ENCODE results near the gene ADAM10.

Gene ADAM10

GRCh38 chr15:58702233-58702632 is 47.3 kb downstream of the ADAM10 start:
- Histone ChIP-seq H3K27ac (no peak overlapping the region), H3K4me3 (ENCODE audit: low read depth in 1 of 2, low read length in 1 of 2) (no peak overlapping the region), H3K9me3 (no peaks in the 10 kb centered on the region), H3K4me1 (ENCODE audit: control insufficient read depth in 1 of 2, insufficient read depth in 1 of 2, low read depth in 1 of 2, low read length in 1 of 2) (peaks cover 9 to 15% of the 10 kb centered on the region in 2 experiments), H3K36me3 (no peaks in the 10 kb centered on the region), H3K27me3 (no peaks in the 10 kb centered on the region)
- TF ChIP-seq CTCF (IDR thresholded peaks at IDR 0.05), result no peak

GRCh38 chr15:58701376-58701775 is 48.1 kb downstream of the ADAM10 start:
- no peaks in the 10 kb centered on the region for H3K36me3 ChIP-seq
- H3K27me3 ChIP-seq, result no peaks in the 10 kb centered on the region
- H3K9me3 ChIP-seq, result no peaks in the 10 kb centered on the region
- H3K27ac ChIP-seq, result no peak overlapping the region
- no peak for TF ChIP-seq CTCF (IDR thresholded peaks at IDR 0.05)
- no peak overlapping the region for H3K4me3 ChIP-seq (ENCODE audit: low read depth in 1 of 2, low read length in 1 of 2)
- peaks cover 9 to 15% of the 10 kb centered on the region in 2 experiments for H3K4me1 ChIP-seq (ENCODE audit: control insufficient read depth in 1 of 2, insufficient read depth in 1 of 2, low read depth in 1 of 2, low read length in 1 of 2)

- TF ChIP-seq CTCF (IDR thresholded peaks at IDR 0.05), result no peak
Observed at GRCh38 chr15:58699769-58700168, 49.7 kb downstream of the ADAM10 start.

GRCh38 chr15:58698887-58699641 is 50.4 kb downstream of the ADAM10 start:
- Histone ChIP-seq H3K4me3 (ENCODE audit: low read depth in 1 of 2, low read length in 1 of 2) (no peak overlapping the region), H3K27ac (no peak overlapping the region), H3K36me3 (no peaks in the 10 kb centered on the region), H3K9me3 (no peaks in the 10 kb centered on the region), H3K27me3 (no peaks in the 10 kb centered on the region), H3K4me1 (ENCODE audit: control insufficient read depth in 1 of 2, insufficient read depth in 1 of 2, low read depth in 1 of 2, low read length in 1 of 2) (peaks cover 9% of the 10 kb centered on the region in 2 experiments)
- no peak for TF ChIP-seq CTCF (IDR thresholded peaks at IDR 0.05)

More at GRCh38 chr15:58699769-58700168, 49.7 kb downstream of the ADAM10 start:
- no peaks in the 10 kb centered on the region for H3K27me3 ChIP-seq
- H3K9me3 ChIP-seq, result no peaks in the 10 kb centered on the region
- no peaks in the 10 kb centered on the region for H3K36me3 ChIP-seq
- H3K4me1 ChIP-seq (ENCODE audit: control insufficient read depth in 1 of 2, insufficient read depth in 1 of 2, low read depth in 1 of 2, low read length in 1 of 2), result peaks cover 9 to 15% of the 10 kb centered on the region in 2 experiments
- H3K4me3 ChIP-seq (ENCODE audit: low read depth in 1 of 2, low read length in 1 of 2), result no peak overlapping the region
- no peak overlapping the region for H3K27ac ChIP-seq

GRCh38 chr15:58697220-58697619 is 52.3 kb downstream of the ADAM10 start:
- Histone ChIP-seq H3K36me3 (no peaks in the 10 kb centered on the region), H3K9me3 (no peaks in the 10 kb centered on the region), H3K4me1 (ENCODE audit: control insufficient read depth in 1 of 2, insufficient read depth in 1 of 2, low read depth in 1 of 2, low read length in 1 of 2) (no peaks in the 10 kb centered on the region), H3K4me3 (ENCODE audit: low read depth in 1 of 2, low read length in 1 of 2) (no peak overlapping the region), H3K27me3 (no peaks in the 10 kb centered on the region), H3K27ac (no peak overlapping the region)
- no peak for TF ChIP-seq CTCF (IDR thresholded peaks at IDR 0.05)

Data from neutrophil (primary cell).